HEK293T (cell line): ENCODE results near the gene SAMD14.

Source experiments
- BHLHE40 ChIP-seq: fragments of 450-650 bp; IDR thresholded peaks from 2 replicates; pipeline ENCODE4 v1.6.1; 2016; ENCODE audit warnings: mild to moderate bottlenecking, moderate library complexity, borderline replicate concordance
- HDGF ChIP-seq: fragments of 450-650 bp; IDR thresholded peaks from 2 replicates; pipeline ENCODE4 v1.6.1; 2017; ENCODE audit warnings: antibody characterized with exemption, borderline replicate concordance
- SP1 ChIP-seq: fragments of 450-650 bp; IDR thresholded peaks from 2 replicates; pipeline ENCODE4 v1.6.1; 2017

DNA sequence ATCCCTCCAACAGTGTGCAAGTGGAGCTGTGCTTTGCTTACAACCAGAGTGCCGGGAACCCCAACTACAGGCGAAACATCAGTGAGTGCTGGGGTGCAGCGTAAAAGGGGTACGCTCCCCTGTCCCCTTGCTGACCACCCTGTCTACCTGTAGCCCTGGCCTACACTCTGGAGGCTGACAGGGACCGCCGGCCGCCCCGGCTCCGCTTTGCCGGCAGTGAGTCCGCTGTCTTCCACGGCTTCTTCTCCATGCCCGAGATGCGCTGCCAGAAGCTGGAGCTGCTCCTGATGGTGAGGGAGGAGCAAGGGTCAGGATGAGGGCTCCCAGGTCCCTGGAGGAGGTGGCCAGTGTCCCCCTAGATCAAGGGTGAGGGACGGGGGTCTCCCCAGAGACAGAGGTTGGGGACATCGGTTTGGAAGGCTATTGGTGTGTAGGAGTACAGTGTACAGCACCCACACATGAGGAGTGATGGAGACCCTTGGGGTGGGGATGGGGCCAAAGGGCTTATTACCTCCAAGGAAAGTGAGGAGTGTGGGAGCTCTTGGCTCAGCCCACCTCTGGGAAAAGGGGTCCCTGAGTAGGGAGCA lies 54.4 kb downstream of the SAMD14 start:
- no peak for TF ChIP-seq SP1
- TF ChIP-seq HDGF, result no peak
- no peak for TF ChIP-seq BHLHE40
